GM10266 (cell line): Measurements from ENCODE around the gene RNGTT.
A peak's percentile ranks its signal among the peaks of the same experiment; 100 is the strongest.

Source experiments
- DNase-seq: peaks from one replicate; pipeline ENCODE4 v3.0.0; 2012; ENCODE audit errors: extremely low spot score
- CTCF ChIP-seq: IDR thresholded peaks from 2 replicates; pipeline ENCODE4 v1.5.1; 2012; ENCODE audit warnings: mild to moderate bottlenecking, low read depth; ENCODE audit not compliant: control insufficient read depth, insufficient read depth; ENCODE audit errors: missing control alignments

RNGTT gene

GRCh38 chr6:88662163-88662580 is 301.2 kb downstream of the RNGTT start:
- no peak for TF ChIP-seq CTCF
- DNase-seq: no peak

GRCh38 chr6:88661136-88661535 is 302.3 kb downstream of the RNGTT start:
- TF ChIP-seq CTCF: no peak
- no peak for DNase-seq

GRCh38 chr6:88655586-88655985 is 307.8 kb downstream of the RNGTT start:
- TF ChIP-seq CTCF: no peak
- DNase-seq: no peak

- DNase-seq: no peak
- TF ChIP-seq CTCF: no peak
Measured at GRCh38 chr6:88653936-88654335, 309.5 kb downstream of the RNGTT start.

- DNase-seq: no peak
- no peak for TF ChIP-seq CTCF
Measured at GRCh38 chr6:88651400-88651799, 312.0 kb downstream of the RNGTT start.

GRCh38 chr6:88650979-88651378 is 312.4 kb downstream of the RNGTT start:
- TF ChIP-seq CTCF: no peak
- DNase-seq: no peak

GRCh38 chr6:88650029-88650619 is 313.3 kb downstream of the RNGTT start:
- peak; percentile 43 for DNase-seq

More at GRCh38 chr6:88650029-88650619, 313.3 kb downstream of the RNGTT start:
- TF ChIP-seq CTCF: no peak
